ENCODE results near the gene TIGD2.
A peak's percentile ranks its signal among the peaks of the same experiment; 100 is the strongest.
"Not testable (repeated sequence)": the region's sequence is repeated elsewhere in the genome, so short reads cannot be mapped to it uniquely, and the experiment has no call there.

The TIGD2 gene

DNA sequence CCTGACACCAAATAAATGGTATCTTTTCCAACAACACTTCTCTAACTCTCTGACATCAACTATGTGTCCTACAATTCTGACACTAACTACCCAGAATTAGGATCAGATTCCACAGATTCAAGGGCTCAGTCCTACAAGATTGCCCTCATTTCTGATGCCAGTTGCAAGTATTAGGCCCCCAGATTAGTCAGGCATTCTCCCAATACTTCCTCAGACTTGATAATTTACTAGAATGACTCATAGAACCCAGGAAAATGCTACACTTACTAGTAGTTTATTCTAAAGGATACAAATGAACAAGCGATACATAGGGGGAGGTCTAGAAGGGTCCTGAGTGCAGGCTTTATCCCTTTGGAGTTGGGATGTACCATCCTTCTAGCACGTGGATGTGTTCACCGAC is 8.5 kb downstream of the TIGD2 start:
- DNase-seq (ENCODE audit: low spot score): no peak

DNA sequence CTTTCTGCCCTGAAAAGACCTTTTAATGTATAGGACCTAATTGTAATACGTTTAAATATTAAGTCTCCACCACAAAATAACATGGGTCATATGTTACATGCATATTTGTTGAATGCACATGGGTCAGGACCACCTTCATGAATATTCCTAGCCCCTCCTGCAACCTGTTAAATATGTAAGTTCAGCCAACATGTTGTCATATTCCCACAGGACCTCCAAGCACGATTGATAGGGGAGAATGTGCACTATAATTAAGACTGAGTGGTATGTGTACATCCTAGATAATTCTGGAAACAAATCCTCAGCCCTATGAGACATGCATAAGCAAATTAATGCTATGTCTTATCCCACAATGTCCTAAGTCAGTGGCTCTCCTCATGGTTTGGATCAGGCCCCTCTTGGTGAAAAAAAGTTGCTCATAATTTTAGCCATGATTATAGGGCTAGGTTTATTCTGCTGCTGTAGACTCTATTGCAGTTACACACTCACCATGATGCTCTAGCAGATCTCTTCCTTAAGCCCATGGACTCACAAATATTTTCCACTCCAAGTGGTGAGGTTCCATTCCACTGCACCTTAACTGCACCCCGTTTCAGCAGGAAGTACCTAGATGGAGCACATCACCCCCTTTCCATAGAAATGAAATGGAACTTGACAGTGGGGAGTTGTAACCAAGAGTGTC is 10.2 kb downstream of the TIGD2 start:
- no peak for DNase-seq (ENCODE audit: low spot score)

DNA sequence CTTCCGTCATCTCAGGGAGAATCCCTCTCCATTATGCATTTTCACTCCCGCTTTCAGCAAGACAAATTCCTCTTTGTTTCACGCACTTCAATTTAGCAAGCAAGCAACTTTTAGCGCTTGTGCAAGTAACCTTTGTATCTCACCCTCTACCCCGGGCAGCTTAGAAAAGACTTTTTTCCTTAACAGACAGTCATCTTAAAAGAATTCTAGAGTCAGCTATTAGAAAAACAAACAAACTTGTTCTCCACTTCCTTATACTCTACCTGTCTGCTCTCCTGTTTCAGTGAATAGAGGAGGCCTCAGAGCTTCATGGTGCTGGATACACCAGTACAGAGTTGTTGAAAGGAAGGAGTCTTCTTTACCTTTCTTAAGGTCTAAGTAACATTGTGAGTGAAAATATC is 12.1 kb downstream of the TIGD2 start:
- no peak for DNase-seq (ENCODE audit: low spot score)

- DNase-seq (ENCODE audit: low spot score): no peak
Measured at GRCh38 chr4:89125901-89126782, 14.8 kb downstream of the TIGD2 start.

DNA sequence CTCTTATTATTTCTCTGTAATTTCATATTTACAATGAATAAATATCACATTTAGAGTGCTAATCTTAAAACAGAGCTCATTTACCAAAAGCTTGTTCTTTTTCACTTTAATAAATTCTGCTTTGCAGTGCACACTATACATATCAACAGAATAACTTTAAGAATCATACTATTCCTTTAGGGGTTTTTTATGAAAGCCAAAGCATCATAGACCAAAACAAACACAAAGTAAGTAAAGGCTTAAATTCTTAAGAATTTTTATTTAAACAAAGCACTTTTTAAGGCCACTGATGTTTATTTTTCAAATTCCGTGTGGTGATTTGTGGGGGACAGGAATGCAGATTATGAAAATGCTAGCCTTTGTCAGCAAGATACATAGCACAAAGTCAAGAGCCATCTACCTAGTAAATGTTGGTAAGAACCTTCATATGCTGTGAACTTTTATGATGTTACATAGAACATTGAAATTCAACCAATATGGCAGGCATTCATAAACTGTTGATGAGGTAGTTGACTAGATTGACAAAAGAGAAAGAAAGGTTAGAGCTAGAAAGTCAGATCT is 17.8 kb downstream of the TIGD2 start:
- no peak for DNase-seq (ENCODE audit: low spot score)

DNA sequence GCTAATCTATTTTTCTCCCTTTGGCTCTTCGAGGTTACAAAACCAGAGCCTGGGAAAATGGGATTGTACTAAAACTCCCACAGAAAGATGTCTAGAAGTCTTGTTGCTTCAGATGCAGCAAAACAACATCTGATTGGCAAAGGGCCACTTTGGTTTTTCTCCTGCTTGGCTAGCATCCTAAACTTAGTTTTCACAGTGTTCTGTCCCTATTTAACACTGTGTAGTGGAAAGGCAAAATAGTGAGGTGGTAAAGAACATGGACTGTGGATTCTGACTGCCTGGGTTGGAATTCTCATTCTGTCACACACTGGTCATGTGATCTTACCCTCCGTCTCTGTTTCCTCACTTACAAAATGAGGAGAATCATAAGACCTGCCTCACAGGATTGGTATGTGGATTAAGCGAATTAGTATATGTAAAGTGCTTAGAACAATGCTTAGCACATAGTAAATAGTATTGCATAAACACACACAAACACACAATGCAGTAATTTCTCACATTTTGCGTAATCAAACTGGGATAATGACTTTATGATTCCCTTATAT is 23.5 kb downstream of the TIGD2 start:
- no peak for DNase-seq (ENCODE audit: low spot score)

- DNase-seq (ENCODE audit: low spot score): no peak
Measured at GRCh38 chr4:89136525-89136924, 25.2 kb downstream of the TIGD2 start.

- no peak for DNase-seq (ENCODE audit: low spot score)
Measured at GRCh38 chr4:89137231-89137630, 25.9 kb downstream of the TIGD2 start.

GRCh38 chr4:89137695-89138094 is 26.4 kb downstream of the TIGD2 start:
- no peak for DNase-seq (ENCODE audit: low spot score)

DNA sequence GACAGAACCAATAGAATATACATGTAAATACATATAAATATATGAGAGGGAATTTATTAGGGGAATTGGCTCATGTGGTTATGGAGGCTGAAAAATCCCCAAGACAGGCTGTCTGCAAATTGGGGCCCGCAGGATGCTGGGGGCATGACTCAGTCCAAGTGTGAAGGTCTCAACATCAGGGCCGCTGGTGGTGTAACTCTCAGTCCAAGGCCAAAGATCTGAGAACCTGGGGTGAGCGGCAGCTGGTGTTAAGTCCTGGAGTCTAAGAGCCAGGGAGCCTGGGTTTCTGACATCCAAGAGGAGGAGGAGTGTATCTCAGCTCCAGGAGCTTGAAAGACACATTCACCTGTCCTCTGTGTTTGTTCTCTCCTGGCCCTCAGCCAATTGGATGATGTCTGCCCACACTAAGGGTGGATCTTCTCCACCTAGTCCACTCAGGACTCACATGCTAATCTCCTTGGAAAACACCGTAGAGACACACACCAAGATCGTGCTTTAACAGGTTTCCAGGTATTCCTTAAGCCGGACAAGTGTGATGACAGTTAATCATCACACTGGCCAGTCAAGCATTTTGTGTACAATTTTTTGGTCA is 28.9 kb downstream of the TIGD2 start:
- DNase-seq (ENCODE audit: low spot score): no peak

GRCh38 chr4:89142691-89143669 is 31.6 kb downstream of the TIGD2 start:
- no peak for DNase-seq (ENCODE audit: low spot score)

DNA sequence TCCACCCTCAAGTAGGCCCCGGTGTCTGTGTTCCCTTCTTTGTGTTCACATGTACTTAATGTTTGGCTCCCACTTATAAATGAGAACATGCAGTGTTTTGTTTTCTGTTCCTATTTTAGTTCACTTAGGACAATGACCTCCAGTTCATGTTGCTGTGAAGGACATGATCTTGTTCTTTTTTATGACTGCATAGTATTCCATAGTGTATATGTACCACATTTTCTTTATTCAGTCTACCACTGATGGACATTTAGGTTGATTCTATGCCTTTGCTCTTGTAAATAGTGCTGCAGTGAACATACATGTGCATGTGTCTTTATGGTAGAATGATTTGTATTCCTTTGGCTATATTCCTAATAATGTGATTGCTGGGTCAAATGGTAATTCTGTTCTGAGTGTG is 33.3 kb downstream of the TIGD2 start:
- not testable (repeated sequence) for DNase-seq (ENCODE audit: low spot score)

- no peak for DNase-seq (ENCODE audit: low spot score)
Measured at GRCh38 chr4:89146196-89146595, 34.9 kb downstream of the TIGD2 start.

DNA sequence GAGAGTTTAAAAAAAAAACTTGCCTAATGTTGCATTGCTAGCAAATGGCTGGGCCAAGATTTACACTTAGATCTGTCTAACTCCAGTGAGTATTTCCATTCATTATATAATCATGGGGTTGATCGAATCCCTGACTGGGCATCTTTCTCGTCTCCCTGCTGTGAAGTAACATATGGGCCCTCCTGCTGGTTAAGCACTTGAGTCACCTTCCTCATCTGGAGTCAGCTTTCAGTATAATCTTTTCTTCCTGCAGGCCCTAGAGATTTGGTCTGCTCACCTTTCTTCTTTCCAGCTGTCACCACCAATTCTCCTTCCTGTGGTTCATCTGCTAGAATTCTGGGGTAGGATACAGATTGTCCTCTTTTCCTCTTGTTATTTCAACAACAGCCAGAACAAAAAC is 41.6 kb downstream of the TIGD2 start:
- no peak for DNase-seq (ENCODE audit: low spot score)

DNA sequence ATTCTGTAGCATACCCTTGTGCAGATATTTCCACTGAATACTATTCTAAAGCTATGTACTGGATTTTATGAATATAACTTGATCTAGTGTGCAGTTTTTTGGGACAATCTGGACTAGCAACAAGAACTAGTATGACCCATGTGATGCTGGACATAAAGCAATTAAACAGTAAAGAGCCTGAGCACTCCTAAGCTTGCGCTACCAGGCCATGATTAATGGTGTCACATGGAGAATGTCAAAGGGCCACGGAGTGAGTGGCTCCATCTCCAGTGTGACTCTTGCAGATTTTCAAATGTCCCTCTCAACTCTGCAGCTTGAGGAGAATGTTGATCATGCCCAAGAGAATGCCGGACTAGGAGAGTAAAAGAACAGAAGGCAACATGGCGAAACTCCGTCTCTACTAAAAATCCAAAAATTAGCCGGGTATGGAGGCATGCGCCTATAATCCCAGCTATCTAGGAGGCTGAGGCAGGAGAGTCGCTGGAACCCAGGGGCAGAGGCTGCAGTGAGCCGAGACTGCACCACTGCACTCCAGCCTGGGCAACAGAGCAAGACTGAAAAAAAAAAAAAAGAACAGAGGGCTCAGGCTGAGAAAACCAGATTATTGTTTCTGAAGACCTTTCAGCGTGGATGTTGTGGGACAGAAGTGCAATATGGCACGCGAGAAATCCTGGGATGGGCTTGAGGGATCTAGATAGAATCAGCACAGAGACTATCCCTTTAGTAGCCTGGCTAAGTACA is 45.0 kb downstream of the TIGD2 start:
- DNase-seq (ENCODE audit: low spot score): no peak

GRCh38 chr4:89157488-89158024 is 46.2 kb downstream of the TIGD2 start:
- no peak for DNase-seq (ENCODE audit: low spot score)

GRCh38 chr4:89158884-89159503 is 47.7 kb downstream of the TIGD2 start:
- peak; percentile 51 for DNase-seq (ENCODE audit: low spot score)

GRCh38 chr4:89160806-89161205 is 49.5 kb downstream of the TIGD2 start:
- no peak for DNase-seq (ENCODE audit: low spot score)

GRCh38 chr4:89161841-89162240 is 50.5 kb downstream of the TIGD2 start:
- DNase-seq (ENCODE audit: low spot score): no peak

DNA sequence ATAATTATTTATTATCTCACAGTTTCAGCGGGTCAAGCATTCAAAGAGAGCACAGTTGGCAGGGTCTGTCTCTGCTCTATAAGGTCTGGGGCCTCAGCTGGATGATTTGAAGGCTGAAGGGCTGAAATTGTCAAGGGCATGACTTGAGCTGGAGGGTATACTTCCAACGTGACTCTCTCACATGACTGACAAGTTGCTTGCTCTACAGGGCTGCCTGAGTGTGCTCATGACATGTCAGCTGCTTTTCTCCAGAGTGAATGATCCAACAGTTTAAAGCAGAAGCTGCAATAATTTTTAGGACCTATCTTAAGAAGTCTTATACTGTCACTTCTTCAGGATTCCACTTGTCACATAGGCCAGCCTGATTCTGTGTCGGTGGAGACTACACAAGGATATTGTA is 51.2 kb downstream of the TIGD2 start:
- no peak for DNase-seq (ENCODE audit: low spot score)

All from CD4-positive, alpha-beta T cell treated with Interleukin-2 at 100 ng/mL for 4 hours (primary cell).